RWPE1 (cell line): ENCODE data around the gene ATXN7L2.

Experiments
- CTCF ChIA-PET: fragments of 350-600 bp; sonication (Branson Sonifier 250); formaldehyde crosslinking; extraction: SDS; loops from one replicate; lab custom pipeline; 2021; lab: Yijun Ruan, JAX
- POLR2A ChIA-PET: fragments of 400-600 bp; formaldehyde crosslinking; extraction: SDS; loops from one replicate; lab custom pipeline; 2020; ENCODE audit warnings: antibody characterized with exemption; ENCODE audit not compliant: low non-redundant PET; lab: Yijun Ruan, JAX
- DNase-seq: peaks from one replicate; pipeline ENCODE4 v3.0.0; 2012; ENCODE audit warnings: low spot score
- H3K27ac ChIP-seq: fragments of 450-650 bp; 2 replicates; pipeline ENCODE4 v1.5.1; 2017
- TF ChIP-seq, protein P1 (sequence below): fragments of 450-650 bp; conservative IDR thresholded peaks from 2 replicates; pipeline ENCODE4 v1.5.1; 2017; ENCODE audit warnings: low read depth, mild to moderate bottlenecking

Gene ATXN7L2

DNA sequence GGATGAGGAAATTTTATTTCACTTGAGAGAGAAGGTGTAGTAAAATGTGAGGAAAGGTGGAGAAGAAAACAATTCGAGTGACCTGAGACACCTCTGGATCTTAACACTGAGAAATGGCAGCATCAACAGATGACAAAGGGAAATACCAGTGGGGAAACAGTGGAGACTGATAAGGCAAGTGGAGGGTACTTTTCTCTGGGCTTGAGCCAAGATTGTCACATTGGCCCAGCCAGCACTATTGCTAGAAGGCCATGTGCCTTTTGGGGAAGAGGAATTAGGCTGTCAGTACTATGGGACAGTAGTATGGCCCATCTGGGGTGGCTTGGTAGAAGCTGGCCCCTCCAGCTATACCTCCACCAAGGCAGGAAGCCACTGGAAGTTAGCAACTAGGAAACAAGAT lies 9.0 kb upstream of the ATXN7L2 start:
- DNase-seq = no peak
- TF ChIP-seq, protein P1, sequence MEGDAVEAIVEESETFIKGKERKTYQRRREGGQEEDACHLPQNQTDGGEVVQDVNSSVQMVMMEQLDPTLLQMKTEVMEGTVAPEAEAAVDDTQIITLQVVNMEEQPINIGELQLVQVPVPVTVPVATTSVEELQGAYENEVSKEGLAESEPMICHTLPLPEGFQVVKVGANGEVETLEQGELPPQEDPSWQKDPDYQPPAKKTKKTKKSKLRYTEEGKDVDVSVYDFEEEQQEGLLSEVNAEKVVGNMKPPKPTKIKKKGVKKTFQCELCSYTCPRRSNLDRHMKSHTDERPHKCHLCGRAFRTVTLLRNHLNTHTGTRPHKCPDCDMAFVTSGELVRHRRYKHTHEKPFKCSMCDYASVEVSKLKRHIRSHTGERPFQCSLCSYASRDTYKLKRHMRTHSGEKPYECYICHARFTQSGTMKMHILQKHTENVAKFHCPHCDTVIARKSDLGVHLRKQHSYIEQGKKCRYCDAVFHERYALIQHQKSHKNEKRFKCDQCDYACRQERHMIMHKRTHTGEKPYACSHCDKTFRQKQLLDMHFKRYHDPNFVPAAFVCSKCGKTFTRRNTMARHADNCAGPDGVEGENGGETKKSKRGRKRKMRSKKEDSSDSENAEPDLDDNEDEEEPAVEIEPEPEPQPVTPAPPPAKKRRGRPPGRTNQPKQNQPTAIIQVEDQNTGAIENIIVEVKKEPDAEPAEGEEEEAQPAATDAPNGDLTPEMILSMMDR = no peak
- H3K27ac ChIP-seq = no peak overlapping the region
- CTCF ChIA-PET = no interaction called here
- POLR2A ChIA-PET = no interaction called here

DNA sequence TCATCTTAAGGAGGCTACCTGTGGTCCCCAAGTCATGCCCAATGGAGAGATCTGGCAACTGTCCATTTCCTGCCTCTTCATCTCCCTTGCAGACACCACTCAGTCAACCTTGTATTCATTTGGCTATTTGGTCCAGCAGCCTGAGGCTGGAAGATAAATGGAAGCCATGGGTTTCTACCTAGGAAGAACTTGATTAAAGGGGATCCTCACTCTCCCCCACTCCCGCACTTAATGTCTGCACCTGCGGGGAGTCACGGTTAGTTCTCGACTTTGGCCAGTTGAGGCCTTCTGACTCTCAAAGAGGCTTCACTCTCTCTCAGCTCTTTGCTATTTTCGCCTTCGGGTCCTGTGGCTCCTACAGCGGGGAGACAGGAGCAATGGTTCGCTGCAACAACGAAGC lies 8.4 kb upstream of the ATXN7L2 start:
- ChIA-PET CTCF (interaction anchor here (1.1 kb wide), 1 partner anchor 58 kb away, joined by 3 read pairs; no protein-coding TSS in a partner anchor), POLR2A (no interaction called here)
- DNase-seq = no peak

DNA sequence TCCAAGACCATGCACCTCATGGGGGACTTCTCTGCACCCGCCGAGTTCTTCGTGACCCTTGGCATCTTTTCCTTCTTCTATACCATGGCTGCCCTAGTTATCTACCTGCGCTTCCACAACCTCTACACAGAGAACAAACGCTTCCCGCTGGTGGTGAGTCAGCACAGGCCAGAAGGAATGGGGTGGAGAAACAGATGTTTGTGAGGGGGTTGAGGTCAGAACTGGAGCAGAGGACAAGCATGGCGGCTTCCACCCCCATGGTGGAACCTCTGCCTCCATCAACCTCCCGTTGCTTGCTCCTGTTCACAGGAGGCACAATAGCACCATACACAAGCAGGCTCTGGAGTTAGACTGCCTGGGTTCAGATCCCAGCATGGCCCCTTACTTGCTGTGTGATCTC lies 6.9 kb upstream of the ATXN7L2 start:
- POLR2A ChIA-PET = no interaction called here

More for the DNA sequence above, 8.4 kb upstream of the ATXN7L2 start:
- H3K27ac ChIP-seq = no peak overlapping the region
- TF ChIP-seq, protein P1 = no peak

DNA sequence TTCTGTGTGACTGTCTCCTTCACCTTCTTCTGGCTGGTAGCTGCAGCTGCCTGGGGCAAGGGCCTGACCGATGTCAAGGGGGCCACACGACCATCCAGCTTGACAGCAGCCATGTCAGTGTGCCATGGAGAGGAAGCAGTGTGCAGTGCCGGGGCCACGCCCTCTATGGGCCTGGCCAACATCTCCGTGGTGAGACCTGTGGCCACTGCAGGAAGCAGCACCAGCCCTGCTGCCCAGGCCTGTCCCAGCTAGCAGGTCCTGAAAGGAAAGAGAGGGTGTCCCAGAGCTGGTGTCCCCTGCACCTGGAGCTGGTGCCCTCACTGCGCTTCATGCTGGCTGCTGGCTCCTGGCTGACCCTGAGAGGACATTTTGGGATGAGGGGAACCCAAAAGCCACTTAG lies 5.9 kb upstream of the ATXN7L2 start:
- DNase-seq = no peak
- no peak overlapping the region for H3K27ac ChIP-seq
- CTCF ChIA-PET = interaction anchor here (1.4 kb wide), 1 partner anchor 12 kb away, joined by 4 read pairs; no protein-coding TSS in a partner anchor
- TF ChIP-seq, protein P1 = no peak
- POLR2A ChIA-PET = no interaction called here

More for the DNA sequence above, 6.9 kb upstream of the ATXN7L2 start:
- TF ChIP-seq, protein P1 = no peak
- CTCF ChIA-PET = no interaction called here
- no peak overlapping the region for H3K27ac ChIP-seq
- no peak for DNase-seq

DNA sequence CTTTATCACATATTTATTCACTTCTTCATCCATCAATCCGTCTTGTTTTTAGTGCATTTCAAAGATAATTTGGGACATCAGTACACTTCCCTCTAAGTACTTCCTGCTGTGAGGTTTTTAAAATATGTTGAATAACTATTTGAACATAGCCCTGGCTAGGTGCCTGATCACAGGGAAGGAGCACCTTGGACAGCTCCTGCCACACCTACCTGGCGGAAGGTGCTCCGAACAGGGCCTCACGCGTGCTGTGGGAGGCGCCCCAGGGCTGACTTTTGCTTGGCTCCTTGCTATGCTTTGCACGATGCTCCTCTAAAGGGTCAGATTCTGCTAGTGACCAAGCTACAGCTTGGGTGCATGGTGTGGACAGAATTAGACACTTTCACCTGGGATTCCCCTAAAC lies 4.9 kb upstream of the ATXN7L2 start:
- no peak for DNase-seq
- ChIA-PET POLR2A (no interaction called here), CTCF (interaction anchor here (1.4 kb wide), 1 partner anchor 11 kb away, joined by 4 read pairs; no protein-coding TSS in a partner anchor)
- H3K27ac ChIP-seq = no peak overlapping the region
- TF ChIP-seq, protein P1 = no peak

- no peak for DNase-seq
- H3K27ac ChIP-seq = no peak overlapping the region
- TF ChIP-seq, protein P1 = no peak
- ChIA-PET POLR2A (no interaction called here), CTCF (interaction anchor here (1.4 kb wide), 1 partner anchor 11 kb away, joined by 4 read pairs; no protein-coding TSS in a partner anchor)
Observed at GRCh38 chr1:109479311-109479710, 4.4 kb upstream of the ATXN7L2 start.
